ENCODE data around the gene GMPR. TPM values are rescaled to one million over a fixed set of nuclear protein-coding genes. Genes with fewer than 3 reads are reported as not detected.

GMPR gene
- total and polyA plus RNA-seq, 7 donors = 2.8 to 26.5 (median 15.0) TPM

DNA sequence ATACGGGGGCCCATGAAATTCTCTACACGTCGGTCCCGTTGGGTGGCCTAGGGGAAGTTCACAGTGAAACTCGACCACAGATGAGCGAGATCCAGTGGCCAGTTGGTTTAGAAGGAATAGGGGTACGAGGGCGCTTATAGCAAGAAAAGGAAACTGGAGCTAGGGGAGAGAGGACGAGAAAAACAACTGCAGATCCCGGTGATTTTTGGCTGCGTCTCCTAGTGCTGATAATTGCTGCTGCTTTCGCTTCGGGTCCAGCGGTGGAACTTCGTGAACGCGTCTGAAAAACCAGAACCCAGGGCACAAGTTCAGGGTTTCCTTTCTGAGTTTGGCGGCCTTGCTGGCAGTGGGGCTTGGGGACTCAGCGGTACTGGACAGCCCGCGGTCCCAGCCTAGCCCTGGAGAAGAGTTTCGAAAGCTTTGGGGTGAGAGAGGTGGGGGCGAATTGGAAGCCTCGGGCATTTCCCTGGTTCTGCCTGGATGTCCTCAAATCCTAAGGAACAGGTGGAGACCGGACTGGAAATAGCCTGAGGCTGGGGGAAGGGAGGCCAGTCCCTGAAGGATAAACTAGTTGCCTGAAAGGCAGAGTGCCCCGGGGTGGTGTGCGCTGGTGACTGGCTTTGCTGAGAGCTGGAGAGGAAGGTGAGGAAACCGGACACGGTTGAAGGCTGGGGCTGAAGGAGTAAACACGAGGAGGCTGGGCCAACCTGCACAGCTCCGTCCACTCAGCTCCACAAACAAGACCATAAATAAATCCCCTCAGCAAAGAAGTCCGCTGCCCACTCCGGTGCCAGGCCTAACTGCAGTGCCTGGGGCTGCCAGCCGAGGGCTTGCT is 793 bp downstream of the GMPR start:
- peak; percentile 88 for DNase-seq
- peaks cover 0 to 68% (median 47%) of the 10 kb centered on the region in 4 donors for H3K4me1 ChIP-seq
- intact Hi-C loops (cut with DNase I) = loop anchor here (5.0 kb wide), 3 partner anchors 38 to 168 kb away; no protein-coding TSS in a partner anchor

DNA sequence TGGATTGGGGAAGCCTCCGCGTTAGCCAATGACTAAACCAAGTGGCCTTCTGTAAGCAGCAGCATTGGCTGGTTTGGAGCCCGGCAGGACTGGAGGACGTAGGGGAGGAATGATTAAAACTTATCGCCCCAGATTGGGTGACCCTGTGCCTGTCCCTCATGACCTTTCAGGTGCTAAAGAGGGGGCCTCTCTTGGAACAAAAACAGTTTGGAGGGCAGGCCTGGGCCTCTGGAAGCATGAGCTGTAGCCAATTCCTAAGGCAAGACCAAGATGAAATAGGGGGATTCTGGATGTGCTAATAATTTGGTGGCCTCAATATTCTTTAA is 1.4 kb downstream of the GMPR start:
- H3K4me1 ChIP-seq = peaks cover 0 to 74% (median 51%) of the 10 kb centered on the region in 4 donors
- no peaks in the 10 kb centered on the region for H3K9me3 ChIP-seq
- TF ChIP-seq EP300 (IDR thresholded peaks at IDR 0.05) (no peak), POLR2A (IDR thresholded peaks at IDR 0.05) (no peak), POLR2AphosphoS5 (IDR thresholded peaks at IDR 0.05) (no peak)
- TF ChIP-seq, protein P1, sequence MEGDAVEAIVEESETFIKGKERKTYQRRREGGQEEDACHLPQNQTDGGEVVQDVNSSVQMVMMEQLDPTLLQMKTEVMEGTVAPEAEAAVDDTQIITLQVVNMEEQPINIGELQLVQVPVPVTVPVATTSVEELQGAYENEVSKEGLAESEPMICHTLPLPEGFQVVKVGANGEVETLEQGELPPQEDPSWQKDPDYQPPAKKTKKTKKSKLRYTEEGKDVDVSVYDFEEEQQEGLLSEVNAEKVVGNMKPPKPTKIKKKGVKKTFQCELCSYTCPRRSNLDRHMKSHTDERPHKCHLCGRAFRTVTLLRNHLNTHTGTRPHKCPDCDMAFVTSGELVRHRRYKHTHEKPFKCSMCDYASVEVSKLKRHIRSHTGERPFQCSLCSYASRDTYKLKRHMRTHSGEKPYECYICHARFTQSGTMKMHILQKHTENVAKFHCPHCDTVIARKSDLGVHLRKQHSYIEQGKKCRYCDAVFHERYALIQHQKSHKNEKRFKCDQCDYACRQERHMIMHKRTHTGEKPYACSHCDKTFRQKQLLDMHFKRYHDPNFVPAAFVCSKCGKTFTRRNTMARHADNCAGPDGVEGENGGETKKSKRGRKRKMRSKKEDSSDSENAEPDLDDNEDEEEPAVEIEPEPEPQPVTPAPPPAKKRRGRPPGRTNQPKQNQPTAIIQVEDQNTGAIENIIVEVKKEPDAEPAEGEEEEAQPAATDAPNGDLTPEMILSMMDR (IDR thresholded peaks at IDR 0.05) = no peak

More for the DNA sequence above, 793 bp downstream of the GMPR start:
- WGBS, 2 donors = 2 to 7% methylated on average over 34 of the region's 34 CpGs
- Histone ChIP-seq H3K4me3 (peak overlapping the region; percentile 56 to 76 (median 63)), H3K27me3 (no peaks in the 10 kb centered on the region), H3K36me3 (no peaks in the 10 kb centered on the region), H3K9me3 (no peaks in the 10 kb centered on the region), H3K27ac (peak overlapping the region; percentile 81 to 87 (median 82))
- TF ChIP-seq, protein P1 (IDR thresholded peaks at IDR 0.05) = peak; percentile 28 to 58 (median 49)
- TF ChIP-seq EP300 (IDR thresholded peaks at IDR 0.05) (no peak), POLR2A (IDR thresholded peaks at IDR 0.05) (peak in 1 of 2 donors; percentile 46), POLR2AphosphoS5 (IDR thresholded peaks at IDR 0.05) (peak in 3 of 4 donors; percentile 66 to 78 (median 76))

DNA sequence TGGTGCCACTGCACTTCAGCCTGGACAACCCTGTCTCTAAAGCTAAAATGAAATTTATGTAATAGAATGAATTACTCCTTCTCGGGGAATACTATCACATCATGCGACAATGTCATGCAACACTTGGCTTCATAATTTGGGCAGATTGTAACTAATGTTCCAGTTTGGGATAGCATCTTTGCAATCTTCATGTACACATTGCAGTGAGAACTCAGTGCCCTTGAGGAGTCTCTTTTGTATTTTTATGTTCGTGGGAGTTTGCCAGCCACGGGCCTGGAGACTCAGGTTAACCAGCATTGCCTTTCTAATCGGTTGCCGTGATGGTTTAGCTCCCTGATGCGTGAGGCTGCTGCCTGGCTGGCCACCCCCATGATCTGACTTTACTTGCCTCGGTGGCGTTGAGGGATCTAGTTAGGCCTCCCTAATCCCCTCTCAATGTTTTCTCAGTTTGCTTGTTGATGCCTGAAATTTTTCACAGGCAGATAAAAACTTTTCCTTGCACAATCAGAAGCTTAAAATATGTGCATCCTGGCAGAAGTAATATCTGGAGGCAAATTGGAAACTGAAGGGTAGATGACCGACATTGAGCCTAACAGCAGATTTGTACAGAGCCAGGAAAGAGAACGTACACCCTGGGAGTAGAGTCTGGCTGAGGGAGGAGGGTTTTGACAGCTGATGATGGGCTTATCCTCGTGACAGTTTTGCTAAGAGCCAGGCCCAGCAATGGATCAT is 2.4 kb downstream of the GMPR start:
- Histone ChIP-seq H3K4me1 (peaks cover 0 to 80% (median 55%) of the 10 kb centered on the region in 4 donors), H3K27me3 (no peaks in the 10 kb centered on the region), H3K4me3 (no peak overlapping the region), H3K27ac (peak overlapping the region; percentile 81 to 87 (median 82)), H3K36me3 (no peaks in the 10 kb centered on the region), H3K9me3 (no peaks in the 10 kb centered on the region)
- no peak for DNase-seq
- TF ChIP-seq EP300 (IDR thresholded peaks at IDR 0.05) = no peak
- no peak for TF ChIP-seq POLR2AphosphoS5 (IDR thresholded peaks at IDR 0.05)
- TF ChIP-seq POLR2A (IDR thresholded peaks at IDR 0.05) = no peak
- TF ChIP-seq, protein P1 (IDR thresholded peaks at IDR 0.05) = no peak
- intact Hi-C loops (cut with DNase I) = loop anchor here (10.0 kb wide), 1 partner anchor 74 kb away; no protein-coding TSS in a partner anchor
- WGBS, 2 donors = 93 to 95% methylated on average over 12 of the region's 12 CpGs

More for the DNA sequence above, 1.4 kb downstream of the GMPR start:
- intact Hi-C loops (cut with DNase I) = loop anchor here (5.0 to 10.0 kb wide), 4 partner anchors 38 to 168 kb away; no protein-coding TSS in a partner anchor
- Histone ChIP-seq H3K27me3 (no peaks in the 10 kb centered on the region), H3K4me3 (peak overlapping the region in 3 of 4 donors; percentile 56 to 76 (median 65)), H3K36me3 (no peaks in the 10 kb centered on the region), H3K27ac (peak overlapping the region; percentile 81 to 87 (median 82))
- 14 to 33% methylated on average over 5 of the region's 5 CpGs for WGBS, 2 donors
- no peak for DNase-seq

DNA sequence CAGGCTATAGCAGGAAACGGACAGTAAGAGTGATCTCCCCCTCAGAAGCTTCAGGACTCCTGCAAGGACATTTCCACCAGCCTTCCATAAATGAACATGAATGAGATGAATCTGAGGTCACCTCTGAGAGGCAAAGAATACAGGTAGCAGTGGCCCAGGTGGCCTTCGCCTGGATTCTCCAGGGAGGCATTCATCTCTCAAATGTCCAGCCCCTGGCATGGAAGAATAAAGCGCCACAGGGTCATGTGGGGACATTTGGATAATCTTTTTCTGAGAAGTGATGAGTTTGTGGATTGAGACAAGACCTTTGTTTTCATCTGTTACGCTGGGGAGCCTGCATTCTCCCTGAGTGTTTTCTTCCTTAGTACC is 2.9 kb downstream of the GMPR start:
- Histone ChIP-seq H3K36me3 (no peaks in the 10 kb centered on the region), H3K27me3 (no peaks in the 10 kb centered on the region), H3K9me3 (no peaks in the 10 kb centered on the region), H3K27ac (no peak overlapping the region), H3K4me3 (no peak overlapping the region), H3K4me1 (peaks cover 0 to 75% (median 51%) of the 10 kb centered on the region in 4 donors)
- 91 to 96% methylated on average over 4 of the region's 4 CpGs for WGBS, 2 donors
- intact Hi-C loops (cut with DNase I) = loop anchor here (10.0 kb wide), 1 partner anchor 73 kb away; no protein-coding TSS in a partner anchor
- no peak for DNase-seq
- TF ChIP-seq, protein P1 (IDR thresholded peaks at IDR 0.05) = no peak
- TF ChIP-seq POLR2A (IDR thresholded peaks at IDR 0.05) (no peak), POLR2AphosphoS5 (IDR thresholded peaks at IDR 0.05) (no peak), EP300 (IDR thresholded peaks at IDR 0.05) (no peak)
